ENCODE data around the gene NOMO2.
"Not testable (repeated sequence)": the region's sequence is repeated elsewhere in the genome, so short reads cannot be mapped to it uniquely, and the experiment has no call there.

Gene NOMO2

GRCh38 chr16:18591908-18592307, 30.0 kb upstream of the NOMO2 start:
- H3K4me1 ChIP-seq (ENCODE audit: control insufficient read depth, insufficient read depth, low read length, poor library complexity, severe bottlenecking): not testable (repeated sequence)
- WGBS, 2 experiments (ENCODE audit: insufficient coverage in 2 of 2): no CpG with 5 or more reads among the region's 4 CpGs

GRCh38 chr16:18591441-18591840, 29.5 kb upstream of the NOMO2 start:
- H3K4me3 ChIP-seq (ENCODE audit: extremely low read depth, insufficient read depth, low read length, poor library complexity, severe bottlenecking); H3K4me1 ChIP-seq (ENCODE audit: control insufficient read depth, insufficient read depth, low read length, poor library complexity, severe bottlenecking); H3K27ac ChIP-seq (ENCODE audit: low read depth, low read length, severe bottlenecking); H3K9me3 ChIP-seq (ENCODE audit: control insufficient read depth, low read length); H3K36me3 ChIP-seq (ENCODE audit: control insufficient read depth, insufficient read depth, low read length): not testable (repeated sequence)

More at GRCh38 chr16:18591908-18592307, 30.0 kb upstream of the NOMO2 start:
- not testable (repeated sequence) for H3K9me3 ChIP-seq (ENCODE audit: control insufficient read depth, low read length); H3K36me3 ChIP-seq (ENCODE audit: control insufficient read depth, insufficient read depth, low read length); H3K27ac ChIP-seq (ENCODE audit: low read depth, low read length, severe bottlenecking); H3K4me3 ChIP-seq (ENCODE audit: extremely low read depth, insufficient read depth, low read length, poor library complexity, severe bottlenecking)

DNA sequence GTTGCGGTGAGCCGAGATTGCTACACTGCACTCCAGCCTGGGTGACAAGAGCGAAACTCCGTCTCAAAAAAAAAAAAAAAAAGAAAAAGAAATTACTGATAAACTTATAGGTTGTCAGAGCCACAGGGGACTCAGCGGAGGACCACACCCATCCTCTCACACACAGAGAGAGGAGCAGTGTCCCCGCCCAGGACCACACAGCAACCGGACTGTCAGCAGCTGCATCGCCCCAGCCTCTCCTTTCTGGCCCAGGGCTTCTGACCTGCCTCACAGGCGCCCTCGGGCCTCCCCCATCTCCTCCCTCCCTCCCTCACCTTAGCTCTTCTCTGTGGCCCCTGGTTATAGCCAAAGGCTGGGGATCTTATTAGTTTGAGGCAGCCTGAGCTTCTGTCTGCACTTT, 27.9 kb upstream of the NOMO2 start:
- WGBS, 2 experiments (ENCODE audit: insufficient coverage in 2 of 2): no CpG with 5 or more reads among the region's 10 CpGs
- not testable (repeated sequence) for H3K4me3 ChIP-seq (ENCODE audit: extremely low read depth, insufficient read depth, low read length, poor library complexity, severe bottlenecking); H3K36me3 ChIP-seq (ENCODE audit: control insufficient read depth, insufficient read depth, low read length); H3K27ac ChIP-seq (ENCODE audit: low read depth, low read length, severe bottlenecking); H3K4me1 ChIP-seq (ENCODE audit: control insufficient read depth, insufficient read depth, low read length, poor library complexity, severe bottlenecking); H3K9me3 ChIP-seq (ENCODE audit: control insufficient read depth, low read length)

- not testable (repeated sequence) for H3K27ac ChIP-seq (ENCODE audit: low read depth, low read length, severe bottlenecking); H3K36me3 ChIP-seq (ENCODE audit: control insufficient read depth, insufficient read depth, low read length); H3K4me1 ChIP-seq (ENCODE audit: control insufficient read depth, insufficient read depth, low read length, poor library complexity, severe bottlenecking); H3K4me3 ChIP-seq (ENCODE audit: extremely low read depth, insufficient read depth, low read length, poor library complexity, severe bottlenecking); H3K9me3 ChIP-seq (ENCODE audit: control insufficient read depth, low read length)
- WGBS, 2 experiments (ENCODE audit: insufficient coverage in 2 of 2): 76 to 100% methylated on average over 1 to 2 of the region's 5 CpGs
These were observed 25.0 kb upstream of the NOMO2 start for GRCh38 chr16:18586560-18587540.

- H3K4me1 ChIP-seq (ENCODE audit: control insufficient read depth, insufficient read depth, low read length, poor library complexity, severe bottlenecking); H3K9me3 ChIP-seq (ENCODE audit: control insufficient read depth, low read length); H3K36me3 ChIP-seq (ENCODE audit: control insufficient read depth, insufficient read depth, low read length); H3K27ac ChIP-seq (ENCODE audit: low read depth, low read length, severe bottlenecking); H3K4me3 ChIP-seq (ENCODE audit: extremely low read depth, insufficient read depth, low read length, poor library complexity, severe bottlenecking): not testable (repeated sequence)
- 81 to 92% methylated on average over 7 of the region's 10 CpGs for WGBS, 2 experiments (ENCODE audit: insufficient coverage in 2 of 2)
These were observed 23.9 kb upstream of the NOMO2 start for GRCh38 chr16:18585789-18586188.

GRCh38 chr16:18582902-18583301, 21.0 kb upstream of the NOMO2 start:
- H3K27ac ChIP-seq (ENCODE audit: low read depth, low read length, severe bottlenecking): no peak overlapping the region
- WGBS, 2 experiments (ENCODE audit: insufficient coverage in 2 of 2): 79% methylated on average over 1 of the region's 1 CpG; no CpG with 5 or more reads in 1 of the 2 experiments
- H3K36me3 ChIP-seq (ENCODE audit: control insufficient read depth, insufficient read depth, low read length): no peaks in the 10 kb centered on the region
- H3K9me3 ChIP-seq (ENCODE audit: control insufficient read depth, low read length): no peaks in the 10 kb centered on the region
- H3K4me1 ChIP-seq (ENCODE audit: control insufficient read depth, insufficient read depth, low read length, poor library complexity, severe bottlenecking): no peaks in the 10 kb centered on the region
- no peak overlapping the region for H3K4me3 ChIP-seq (ENCODE audit: extremely low read depth, insufficient read depth, low read length, poor library complexity, severe bottlenecking)

DNA sequence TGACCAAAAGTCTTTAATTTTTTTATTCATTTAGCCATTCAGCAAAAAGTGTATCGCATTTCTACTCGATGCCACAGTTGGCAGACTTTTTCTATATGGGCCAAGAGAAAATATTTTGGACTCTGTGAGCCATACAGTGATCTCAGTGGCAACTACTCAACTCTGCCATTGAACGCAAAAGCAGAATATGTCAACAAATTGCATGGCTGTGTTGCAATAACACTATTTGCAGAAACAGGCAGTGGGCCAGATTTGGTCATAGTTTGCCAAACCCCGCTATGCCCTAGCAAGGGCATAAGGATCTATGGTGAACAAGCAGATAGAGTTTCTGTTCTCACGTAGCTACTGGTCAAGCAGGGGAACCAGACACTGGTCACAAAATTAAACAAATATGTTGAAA, 18.5 kb upstream of the NOMO2 start:
- H3K36me3 ChIP-seq (ENCODE audit: control insufficient read depth, insufficient read depth, low read length); H3K27ac ChIP-seq (ENCODE audit: low read depth, low read length, severe bottlenecking); H3K4me3 ChIP-seq (ENCODE audit: extremely low read depth, insufficient read depth, low read length, poor library complexity, severe bottlenecking); H3K9me3 ChIP-seq (ENCODE audit: control insufficient read depth, low read length); H3K4me1 ChIP-seq (ENCODE audit: control insufficient read depth, insufficient read depth, low read length, poor library complexity, severe bottlenecking): not testable (repeated sequence)
- WGBS, 2 experiments (ENCODE audit: insufficient coverage in 2 of 2): 94% methylated on average over 2 of the region's 5 CpGs; no CpG with 5 or more reads in 1 of the 2 experiments

DNA sequence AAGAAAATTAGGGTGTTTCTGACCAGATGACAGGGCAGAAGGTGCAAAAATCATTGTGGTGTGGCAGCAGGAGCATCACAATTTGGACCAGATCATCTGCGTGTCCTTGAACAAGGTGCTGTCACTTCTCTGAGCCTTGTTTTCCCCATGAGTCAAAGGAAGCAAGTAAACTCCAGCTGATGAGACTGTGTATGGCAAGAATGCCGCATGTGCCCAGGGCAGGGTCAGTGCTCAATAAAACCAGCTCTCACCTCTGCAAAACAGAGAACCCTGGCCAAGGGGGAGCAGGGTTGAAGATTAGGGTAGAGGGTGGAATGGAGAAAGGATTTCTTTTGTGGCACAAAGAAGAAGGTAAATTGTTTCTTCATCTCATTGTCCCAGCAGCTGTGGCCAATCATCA, 17.4 kb upstream of the NOMO2 start:
- WGBS, 2 experiments (ENCODE audit: insufficient coverage in 2 of 2): 88 to 92% methylated on average over 1 of the region's 2 CpGs
- H3K36me3 ChIP-seq (ENCODE audit: control insufficient read depth, insufficient read depth, low read length); H3K9me3 ChIP-seq (ENCODE audit: control insufficient read depth, low read length); H3K4me3 ChIP-seq (ENCODE audit: extremely low read depth, insufficient read depth, low read length, poor library complexity, severe bottlenecking); H3K27ac ChIP-seq (ENCODE audit: low read depth, low read length, severe bottlenecking); H3K4me1 ChIP-seq (ENCODE audit: control insufficient read depth, insufficient read depth, low read length, poor library complexity, severe bottlenecking): not testable (repeated sequence)

GRCh38 chr16:18577942-18578341, 16.0 kb upstream of the NOMO2 start:
- H3K9me3 ChIP-seq (ENCODE audit: control insufficient read depth, low read length); H3K4me3 ChIP-seq (ENCODE audit: extremely low read depth, insufficient read depth, low read length, poor library complexity, severe bottlenecking); H3K4me1 ChIP-seq (ENCODE audit: control insufficient read depth, insufficient read depth, low read length, poor library complexity, severe bottlenecking); H3K27ac ChIP-seq (ENCODE audit: low read depth, low read length, severe bottlenecking); H3K36me3 ChIP-seq (ENCODE audit: control insufficient read depth, insufficient read depth, low read length): not testable (repeated sequence)
- no CpG with 5 or more reads among the region's 1 CpG for WGBS, 2 experiments (ENCODE audit: insufficient coverage in 2 of 2)

DNA sequence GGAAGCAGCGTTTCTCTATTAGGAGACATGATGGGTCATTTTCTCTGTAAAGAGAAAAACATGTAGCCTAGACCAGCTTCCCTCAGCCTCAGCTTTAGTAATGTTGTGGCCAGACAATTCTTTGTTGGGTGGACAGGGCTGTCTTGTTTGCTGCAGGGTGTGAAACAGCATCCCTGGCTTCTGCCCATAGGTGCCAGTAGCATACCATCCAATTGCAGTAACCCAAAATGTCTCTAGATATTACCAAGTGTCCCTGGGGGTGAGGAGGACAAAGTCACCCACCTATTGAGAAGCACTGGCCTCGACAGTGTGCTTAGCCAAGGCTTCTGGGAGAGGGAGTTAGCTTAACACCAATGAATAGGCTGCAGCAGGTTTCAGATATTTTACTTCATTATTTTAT, 14.0 kb upstream of the NOMO2 start:
- H3K4me3 ChIP-seq (ENCODE audit: extremely low read depth, insufficient read depth, low read length, poor library complexity, severe bottlenecking); H3K27ac ChIP-seq (ENCODE audit: low read depth, low read length, severe bottlenecking); H3K4me1 ChIP-seq (ENCODE audit: control insufficient read depth, insufficient read depth, low read length, poor library complexity, severe bottlenecking); H3K36me3 ChIP-seq (ENCODE audit: control insufficient read depth, insufficient read depth, low read length); H3K9me3 ChIP-seq (ENCODE audit: control insufficient read depth, low read length): not testable (repeated sequence)
- WGBS, 2 experiments (ENCODE audit: insufficient coverage in 2 of 2): no CpG with 5 or more reads among the region's 2 CpGs

DNA sequence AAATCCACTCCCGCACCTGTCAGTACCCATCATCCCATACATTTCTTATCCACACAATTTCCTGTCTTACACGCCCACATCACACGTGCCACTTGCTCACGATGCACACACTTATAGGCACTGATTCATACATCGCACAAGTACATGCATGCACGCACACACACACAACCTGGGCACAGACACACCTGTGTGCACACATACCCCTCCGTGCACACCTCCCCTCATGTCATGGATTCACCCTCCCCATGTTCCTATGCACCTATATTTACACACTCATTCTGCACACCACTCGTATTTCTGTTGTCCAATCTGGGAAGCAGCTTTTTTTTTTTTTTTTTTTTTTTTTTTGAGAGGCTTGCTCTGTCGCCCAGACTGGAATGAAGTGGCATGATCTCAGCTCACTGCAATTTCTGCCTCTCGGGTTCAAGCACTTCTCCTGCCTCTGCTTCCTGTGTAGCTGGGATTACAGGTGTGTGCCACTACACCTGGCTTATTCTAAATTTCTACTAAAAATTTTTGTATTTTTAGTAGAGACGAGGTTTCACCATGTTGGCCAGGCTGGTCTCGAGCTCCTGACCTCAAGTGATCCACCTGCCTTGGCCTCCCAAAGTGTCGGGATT, 13.5 kb upstream of the NOMO2 start:
- not testable (repeated sequence) for H3K9me3 ChIP-seq (ENCODE audit: control insufficient read depth, low read length); H3K4me3 ChIP-seq (ENCODE audit: extremely low read depth, insufficient read depth, low read length, poor library complexity, severe bottlenecking); H3K4me1 ChIP-seq (ENCODE audit: control insufficient read depth, insufficient read depth, low read length, poor library complexity, severe bottlenecking); H3K36me3 ChIP-seq (ENCODE audit: control insufficient read depth, insufficient read depth, low read length); H3K27ac ChIP-seq (ENCODE audit: low read depth, low read length, severe bottlenecking)
- 89% methylated on average over 4 of the region's 13 CpGs; no CpG with 5 or more reads in 1 of the 2 experiments for WGBS, 2 experiments (ENCODE audit: insufficient coverage in 2 of 2)
